Measurements from ENCODE around the gene ATP13A3.

DNA sequence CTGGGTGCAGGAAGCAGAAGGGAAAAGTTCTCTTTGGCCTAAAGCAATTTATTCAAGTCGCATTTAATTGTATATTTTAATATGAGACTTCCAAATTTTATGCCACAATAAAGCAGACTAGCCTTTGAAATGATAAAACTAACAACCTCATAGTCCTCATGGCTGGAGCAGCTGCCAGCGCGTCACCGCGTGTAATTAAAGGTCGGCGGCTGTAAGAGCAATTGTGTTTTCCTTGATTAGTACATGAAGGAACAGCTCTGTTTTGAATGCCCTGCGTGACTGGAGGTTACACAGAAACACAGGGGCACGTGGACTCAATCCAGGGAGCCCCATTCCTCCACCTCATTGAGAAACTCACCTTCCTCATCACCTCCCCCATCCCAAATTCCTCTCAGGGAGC is 107.2 kb downstream of the ATP13A3 start:
- TF ChIP-seq POLR2A (IDR thresholded peaks at IDR 0.05) (no peak), POLR2AphosphoS5 (IDR thresholded peaks at IDR 0.05) (no peak), CTCF (IDR thresholded peaks at IDR 0.05) (no peak)
